ENCODE data around the gene GPBAR1.

GPBAR1 gene

DNA sequence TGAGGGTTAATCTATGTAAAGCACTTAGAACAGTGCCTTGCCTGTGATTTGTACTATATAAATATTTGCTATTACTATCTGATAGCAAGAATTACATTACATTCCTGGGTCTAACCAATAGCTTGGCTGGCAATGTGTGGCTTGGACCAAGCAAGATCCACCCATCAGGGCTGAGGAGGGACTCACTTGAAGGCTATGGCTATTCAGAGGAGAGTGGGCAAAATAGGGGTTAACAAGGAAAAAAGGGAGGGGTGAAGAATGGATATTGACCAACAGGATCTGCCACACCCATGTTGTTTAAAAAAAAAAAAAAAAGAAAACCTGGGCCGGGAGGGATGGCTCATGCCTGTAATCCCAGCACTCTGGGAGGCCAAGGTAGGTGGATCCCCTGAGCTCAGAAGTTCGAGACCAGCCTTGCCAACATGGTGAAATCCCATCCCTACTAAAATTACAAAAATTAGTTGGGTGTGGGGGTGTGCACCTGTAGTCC lies 51.5 kb downstream of the GPBAR1 start:
- Histone ChIP-seq H3K27me3 (ENCODE audit: control insufficient read depth, insufficient read depth, low read length) (no peaks in the 10 kb centered on the region), H3K4me1 (peaks cover 3% of the 10 kb centered on the region), H3K4me3 (ENCODE audit: low read depth, low read length) (no peak overlapping the region), H3K9me3 (ENCODE audit: control insufficient read depth, low read length) (no peaks in the 10 kb centered on the region), H3K79me2 (no peaks in the 10 kb centered on the region), H3K36me3 (ENCODE audit: control insufficient read depth, insufficient read depth, low read length) (no peaks in the 10 kb centered on the region), H3K9ac (no peak overlapping the region), H2AFZ (no peak overlapping the region), H3K27ac (no peak overlapping the region), H3K4me2 (ENCODE audit: low read length) (no peak overlapping the region)
- TF ChIP-seq, protein P1, sequence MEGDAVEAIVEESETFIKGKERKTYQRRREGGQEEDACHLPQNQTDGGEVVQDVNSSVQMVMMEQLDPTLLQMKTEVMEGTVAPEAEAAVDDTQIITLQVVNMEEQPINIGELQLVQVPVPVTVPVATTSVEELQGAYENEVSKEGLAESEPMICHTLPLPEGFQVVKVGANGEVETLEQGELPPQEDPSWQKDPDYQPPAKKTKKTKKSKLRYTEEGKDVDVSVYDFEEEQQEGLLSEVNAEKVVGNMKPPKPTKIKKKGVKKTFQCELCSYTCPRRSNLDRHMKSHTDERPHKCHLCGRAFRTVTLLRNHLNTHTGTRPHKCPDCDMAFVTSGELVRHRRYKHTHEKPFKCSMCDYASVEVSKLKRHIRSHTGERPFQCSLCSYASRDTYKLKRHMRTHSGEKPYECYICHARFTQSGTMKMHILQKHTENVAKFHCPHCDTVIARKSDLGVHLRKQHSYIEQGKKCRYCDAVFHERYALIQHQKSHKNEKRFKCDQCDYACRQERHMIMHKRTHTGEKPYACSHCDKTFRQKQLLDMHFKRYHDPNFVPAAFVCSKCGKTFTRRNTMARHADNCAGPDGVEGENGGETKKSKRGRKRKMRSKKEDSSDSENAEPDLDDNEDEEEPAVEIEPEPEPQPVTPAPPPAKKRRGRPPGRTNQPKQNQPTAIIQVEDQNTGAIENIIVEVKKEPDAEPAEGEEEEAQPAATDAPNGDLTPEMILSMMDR (IDR thresholded peaks at IDR 0.05) = no peak

DNA sequence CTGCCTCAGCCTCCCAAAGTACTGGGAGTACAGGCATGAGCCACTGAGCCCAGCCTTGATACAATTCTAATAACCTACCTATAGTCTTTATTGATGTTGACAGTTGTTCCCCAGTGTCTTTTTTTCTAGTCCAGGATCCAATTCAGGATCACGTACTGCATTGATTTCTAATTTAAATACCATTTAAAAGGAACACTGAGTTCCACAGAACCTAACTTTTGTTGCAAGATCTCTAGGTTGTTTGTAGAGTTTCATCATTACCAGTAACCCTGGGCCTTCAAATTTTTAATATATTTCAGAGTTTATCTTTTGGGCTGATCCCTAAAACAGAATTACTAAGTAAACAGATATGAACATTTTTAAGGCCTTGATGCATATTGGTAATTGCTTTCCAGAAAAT lies 52.5 kb downstream of the GPBAR1 start:
- no peaks in the 10 kb centered on the region for H3K27me3 ChIP-seq (ENCODE audit: control insufficient read depth, insufficient read depth, low read length)
- H3K4me3 ChIP-seq (ENCODE audit: low read depth, low read length) = no peak overlapping the region
- H3K27ac ChIP-seq = no peak overlapping the region
- H2AFZ ChIP-seq = no peak overlapping the region
- no peak overlapping the region for H3K4me2 ChIP-seq (ENCODE audit: low read length)
- H3K36me3 ChIP-seq (ENCODE audit: control insufficient read depth, insufficient read depth, low read length) = no peaks in the 10 kb centered on the region
- H3K4me1 ChIP-seq = peaks cover 3% of the 10 kb centered on the region
- TF ChIP-seq, protein P1 (IDR thresholded peaks at IDR 0.05) = no peak
- H3K9me3 ChIP-seq (ENCODE audit: control insufficient read depth, low read length) = no peaks in the 10 kb centered on the region
- H3K9ac ChIP-seq = no peak overlapping the region
- no peaks in the 10 kb centered on the region for H3K79me2 ChIP-seq

All from parathyroid adenoma (tissue), 2 donors.